IMR-90 (cell line): Measurements from ENCODE around the gene TECTA. TPM values are rescaled to one million over a fixed set of nuclear protein-coding genes. Genes with fewer than 3 reads are reported as not detected.

ENCODE experiments used
- ATAC-seq: fragments of 200-7000 bp; cut with Tn5 transposase; 2 replicates; pipeline ENCODE4 v1.9.1; 2020; ENCODE audit warnings: low read depth, mild to moderate bottlenecking, moderate library complexity
- BruUV-seq: library from RNA; stranded (reverse); fragments of 400-500 nt; replicated peaks from 2 replicates; lab custom pipeline; 2021; lab: Mats Ljungman, UMichigan
- CTCF ChIA-PET: fragments of 300-600 bp; formaldehyde crosslinking; extraction: SDS; loops from one replicate; lab custom pipeline; 2021; ENCODE audit warnings: antibody characterized with exemption; lab: Yijun Ruan, JAX
- POLR2A ChIA-PET: fragments of 300-600 bp; sonication (Branson Sonifier 250); formaldehyde crosslinking; loops from one replicate; lab custom pipeline; 2022; ENCODE audit warnings: antibody characterized with exemption; ENCODE audit not compliant: unreplicated experiment; lab: Charles Lee
- DNase-seq: peaks from one replicate; pipeline ENCODE4 v3.0.0; 2013
- H2AFZ ChIP-seq: replicated peaks from 2 replicates; pipeline ENCODE3; 2013; ENCODE audit warnings: low read length, mild to moderate bottlenecking; ENCODE audit not compliant: poor library complexity
- H2AK5ac ChIP-seq: 2 replicates; pipeline ENCODE4 v1.6.1; 2013; ENCODE audit warnings: low read depth, low read length, inconsistent platforms
- H2AK9ac ChIP-seq: replicated peaks from 2 replicates; pipeline ENCODE3; 2013; ENCODE audit warnings: mild to moderate bottlenecking, low read depth, low read length, moderate library complexity; ENCODE audit not compliant: poor library complexity
- H2BK120ac ChIP-seq: 2 replicates; pipeline ENCODE4 v1.6.1; 2013; ENCODE audit warnings: low read depth, low read length, inconsistent platforms
- H2BK15ac ChIP-seq: 3 replicates; pipeline ENCODE4 v1.6.1; 2013; ENCODE audit warnings: low read depth, low read length, inconsistent platforms
- H2BK20ac ChIP-seq: 2 replicates; pipeline ENCODE4 v1.6.1; 2013; ENCODE audit warnings: low read depth, mild to moderate bottlenecking, inconsistent platforms, low read length, moderate library complexity
- H2BK5ac ChIP-seq: 2 replicates; pipeline ENCODE4 v1.6.1; 2013; ENCODE audit warnings: mild to moderate bottlenecking, low read depth, low read length, inconsistent platforms; ENCODE audit not compliant: poor library complexity, severe bottlenecking
- H3K14ac ChIP-seq: replicated peaks from 2 replicates; pipeline ENCODE4 v1.6.1; 2013; ENCODE audit warnings: low read depth, low read length, inconsistent platforms
- H3K18ac ChIP-seq: 2 replicates; pipeline ENCODE4 v1.6.1; 2013; ENCODE audit warnings: low read depth, low read length, control low read depth
- H3K23ac ChIP-seq: 2 replicates; pipeline ENCODE4 v1.6.1; 2013; ENCODE audit warnings: low read depth, low read length, inconsistent platforms
- H3K27ac ChIP-seq: 2 replicates; pipeline ENCODE4 v1.5.1; 2013; ENCODE audit warnings: mild to moderate bottlenecking, control low read depth, low read length; ENCODE audit not compliant: insufficient read depth
- H3K27me3 ChIP-seq: 2 replicates; pipeline ENCODE4 v1.6.1; 2013; ENCODE audit warnings: low read length; ENCODE audit not compliant: control insufficient read depth, insufficient read depth
- H3K36me3 ChIP-seq: 2 replicates; pipeline ENCODE4 v1.6.1; 2013; ENCODE audit warnings: low read length, mixed read lengths; ENCODE audit not compliant: control insufficient read depth, insufficient read depth
- H3K4ac ChIP-seq: 2 replicates; pipeline ENCODE4 v1.6.1; 2013; ENCODE audit warnings: low read depth, low read length, inconsistent platforms
- H3K4me1 ChIP-seq: 2 replicates; pipeline ENCODE4 v1.6.1; 2013; ENCODE audit warnings: low read length, mixed read lengths; ENCODE audit not compliant: control insufficient read depth, insufficient read depth
- H3K4me2 ChIP-seq: 2 replicates; pipeline ENCODE4 v1.6.1; 2013; ENCODE audit warnings: low read depth, mild to moderate bottlenecking, control low read depth, low read length, moderate library complexity
- H3K4me3 ChIP-seq: 2 replicates; pipeline ENCODE4 v1.5.1; 2013; ENCODE audit warnings: low read depth, mild to moderate bottlenecking, control low read depth, low read length, moderate library complexity; ENCODE audit not compliant: insufficient read depth
- H3K56ac ChIP-seq: 2 replicates; pipeline ENCODE4 v1.6.1; 2013; ENCODE audit warnings: low read length, inconsistent platforms; ENCODE audit not compliant: insufficient read depth; ENCODE audit errors: extremely low read depth
- H3K79me1 ChIP-seq, 2 experiments: 2 replicates each; pipeline ENCODE4 v1.6.1; 2013; ENCODE audit warnings: low read length in 2 of 2, inconsistent platforms in 1 of 2, low read depth in 1 of 2
- H3K9ac ChIP-seq: 2 replicates; pipeline ENCODE4 v1.6.1; 2013; ENCODE audit warnings: low read depth, low read length, control low read depth
- H3K9me1 ChIP-seq: 2 replicates; pipeline ENCODE4 v1.6.1; 2013; ENCODE audit warnings: low read length, inconsistent platforms; ENCODE audit not compliant: insufficient read depth
- H3K9me3 ChIP-seq: 2 replicates; pipeline ENCODE4 v1.6.1; 2013; ENCODE audit warnings: low read length; ENCODE audit not compliant: control insufficient read depth, insufficient read depth
- H4K20me1 ChIP-seq: 2 replicates; pipeline ENCODE4 v1.6.1; 2013; ENCODE audit warnings: low read length, inconsistent platforms; ENCODE audit not compliant: insufficient read depth
- H4K5ac ChIP-seq: 2 replicates; pipeline ENCODE4 v1.6.1; 2013; ENCODE audit warnings: mild to moderate bottlenecking, low read depth, low read length, control low read depth
- H4K8ac ChIP-seq, 2 experiments: 2 replicates each; pipeline ENCODE4 v1.6.1; 2013; ENCODE audit warnings: low read depth in 2 of 2, low read length in 2 of 2, control low read depth in 1 of 2, inconsistent platforms in 1 of 2
- H4K91ac ChIP-seq: 2 replicates; pipeline ENCODE4 v1.6.1; 2013; ENCODE audit warnings: low read depth, low read length, inconsistent platforms; ENCODE audit not compliant: insufficient read depth
- ELK1 ChIP-seq: fragments of 150-350 bp; IDR thresholded peaks from 2 replicates; pipeline ENCODE4 v1.6.1; 2016; ENCODE audit warnings: low read depth, mild to moderate bottlenecking, low read length, moderate library complexity, borderline replicate concordance
- WGBS, 2 experiments: methylation state at CpG; one replicate each; pipeline versions ENCODE4 v1.1.5 to v1.1.7; 2013; ENCODE audit warnings: missing lambda C conversion rate in 2 of 2; ENCODE audit not compliant: insufficient read length in 1 of 2; ENCODE audit errors: extremely low coverage in 2 of 2; 5-methylcytosine and 5-hydroxymethylcytosine counted together
- dilution Hi-C: fragments of 300-500 bp; cut with HindIII; formaldehyde crosslinking; loops from one replicate; pipeline ENCODE4 v1.14.3; 2018; ENCODE audit warnings: low sequenced_read_pairs; ENCODE audit not compliant: unreplicated experiment
- in situ Hi-C: fragments of 300-500 bp; cut with MboI; formaldehyde crosslinking; loops from 3 replicates; pipeline ENCODE4 v1.14.3; 2019; ENCODE audit warnings: low sequenced_read_pairs, inconsistent platforms, mixed read lengths
- intact Hi-C: fragments of 100-400 bp; cut with micrococcal nuclease; formaldehyde crosslinking; loops from 2 replicates; pipeline ENCODE4 v1.10.0; 2022
- polyA plus RNA-seq, 3 experiments: library from polyadenylated mRNA; depleted of rRNA; stranded (reverse); fragments of >200 nt; gene quantifications; 2 replicates each; pipeline ENCODE4 v1.2.3, GENCODE V29; 2012; ENCODE audit warnings: low replicate concordance in 1 of 3
- total RNA-seq: library from RNA; depleted of rRNA; stranded (reverse); fragments of >200 nt; gene quantifications from 2 replicates; pipeline ENCODE4 v1.2.3, GENCODE V29; 2012

TECTA gene
- total and polyA plus RNA-seq, 2 of the 4 experiments (the other 2 are of a cell fraction) = 0.17 to 0.18 TPM

GRCh38 chr11:121141066-121141465 lies 40.0 kb downstream of the TECTA start:
- Histone ChIP-seq H3K9me1 (no peaks in the 10 kb centered on the region), H3K18ac (no peak overlapping the region), H4K20me1 (no peaks in the 10 kb centered on the region), H3K4me3 (no peak overlapping the region), H3K79me1 (no peaks in the 10 kb centered on the region), H3K4me1 (no peaks in the 10 kb centered on the region), H2BK20ac (no peak overlapping the region), H2BK5ac (no peak overlapping the region), H3K9me3 (no peaks in the 10 kb centered on the region), H2AFZ (no peak overlapping the region), H2BK120ac (no peak overlapping the region), H2AK5ac (no peak overlapping the region), H3K9ac (no peak overlapping the region), H4K8ac (no peak overlapping the region), H3K4ac (no peak overlapping the region), H4K91ac (no peak overlapping the region), H2AK9ac (no peak overlapping the region), H3K14ac (no peak overlapping the region), H2BK15ac (no peak overlapping the region), H3K23ac (no peak overlapping the region), H3K56ac (no peak overlapping the region), H3K36me3 (no peaks in the 10 kb centered on the region), H3K27ac (no peak overlapping the region), H3K4me2 (no peak overlapping the region), H4K5ac (no peak overlapping the region), H3K27me3 (peaks cover 4% of the 10 kb centered on the region; the same call in 1 of the 2 replicates)
- dilution Hi-C loops = no loop called here
- no TSS peak for BruUV-seq
- TF ChIP-seq ELK1 = no peak
- peak; percentile 4 for DNase-seq
- in situ Hi-C loops = no loop called here
- ChIA-PET POLR2A (no interaction called here), CTCF (no interaction called here)
- WGBS, 2 experiments = no CpG with 5 or more reads among the region's 1 CpG
- no peak for ATAC-seq
- intact Hi-C loops = no loop called here
